Colonic mucosa (tissue), 4 donors: Measurements from ENCODE around the gene PDXP. TPM values are rescaled to one million over a fixed set of nuclear protein-coding genes. Genes with fewer than 3 reads are reported as not detected.
A peak's percentile ranks its signal among the peaks of the same experiment; 100 is the strongest.
"Not testable (repeated sequence)": the region's sequence is repeated elsewhere in the genome, so short reads cannot be mapped to it uniquely, and the experiment has no call there.

Experiments used
- DNase-seq: peaks from one replicate; pipeline ENCODE4 v3.0.0-alpha.2; 2020
- H3K27ac ChIP-seq: fragments of 200-600 bp; one replicate; pipeline ENCODE4 v1.8.0; 2021
- H3K27me3 ChIP-seq: fragments of 200-600 bp; one replicate; pipeline ENCODE4 v1.8.0; 2021
- H3K36me3 ChIP-seq: fragments of 200-600 bp; one replicate; pipeline ENCODE4 v1.8.0; 2021
- H3K4me1 ChIP-seq: fragments of 200-600 bp; one replicate; pipeline ENCODE4 v1.8.0; 2021; ENCODE audit warnings: mild to moderate bottlenecking
- H3K4me3 ChIP-seq: fragments of 200-600 bp; one replicate; pipeline ENCODE4 v1.8.0; 2021
- H3K9ac ChIP-seq, 2 donors: one replicate each; pipeline ENCODE4 v1.7.0; 2013; ENCODE audit warnings: control low read depth in 2 of 2, low read depth in 2 of 2, low read length in 2 of 2
- H3K9me3 ChIP-seq: fragments of 200-600 bp; one replicate; pipeline ENCODE4 v1.8.0; 2021
- CTCF ChIP-seq: fragments of 200-600 bp; IDR thresholded peaks from one replicate; pipeline ENCODE4 v1.8.0; 2022; ENCODE audit warnings: antibody characterized with exemption, mild to moderate bottlenecking
- intact Hi-C: fragments of 100-400 bp; cut with DNase I; formaldehyde crosslinking; loops from one replicate; pipeline ENCODE4 v1.14.1; 2022
- total RNA-seq, 2 donors: library from RNA; stranded (reverse); fragmentation: NEBNext Ultra II Directional in 1 of 2; extraction: Animal tissue kit (Norgen Biotek cat#: 25700) in 1 of 2; gene quantifications; one replicate each; pipeline ENCODE4 v1.2.1, GENCODE V29; 2021
- donor health status: healthy.
- donor health status: DM: no; HTN: no; CAD: no.
- donor health status: DM: no; HTN: no; CAD: no.

The PDXP gene
- total RNA-seq, 2 donors from 2014 or later, result 24.5 to 34.0 TPM

GRCh38 chr22:37690901-37691504, 32.5 kb downstream of the PDXP start:
- intact Hi-C loops, result loop anchor here (5.0 kb wide), 1 partner anchor 41 kb away; no protein-coding TSS in a partner anchor
- peaks cover 16% of the 10 kb centered on the region for H3K4me1 ChIP-seq
- no peak for TF ChIP-seq CTCF
- no peaks in the 10 kb centered on the region for H3K9me3 ChIP-seq
- no peak for DNase-seq
- H3K36me3 ChIP-seq, result peaks cover 25% of the 10 kb centered on the region
- H3K27me3 ChIP-seq, result no peaks in the 10 kb centered on the region
- no peak overlapping the region for H3K4me3 ChIP-seq
- H3K27ac ChIP-seq, result no peak overlapping the region
- no peak overlapping the region for H3K9ac ChIP-seq

- TF ChIP-seq CTCF, result no peak
- no peaks in the 10 kb centered on the region for H3K27me3 ChIP-seq
- H3K27ac ChIP-seq, result no peak overlapping the region
- H3K9me3 ChIP-seq, result no peaks in the 10 kb centered on the region
- H3K4me3 ChIP-seq, result no peak overlapping the region
- H3K4me1 ChIP-seq, result peaks cover 8% of the 10 kb centered on the region
- intact Hi-C loops, result loop anchor here (5.0 kb wide), 1 partner anchor 40 kb away; no protein-coding TSS in a partner anchor
- peaks cover 25% of the 10 kb centered on the region for H3K36me3 ChIP-seq
- no peak overlapping the region for H3K9ac ChIP-seq
- no peak for DNase-seq
These were observed 34.2 kb downstream of the PDXP start for GRCh38 chr22:37692627-37693285.

- H3K27ac ChIP-seq, DNase-seq, H3K9me3 ChIP-seq, H3K4me1 ChIP-seq, H3K9ac ChIP-seq, H3K27me3 ChIP-seq, H3K4me3 ChIP-seq: not testable (repeated sequence)
- H3K36me3 ChIP-seq, result peaks cover 25% of the 10 kb centered on the region
- intact Hi-C loops, result loop anchor here (5.0 kb wide), 1 partner anchor 38 kb away; no protein-coding TSS in a partner anchor
These were observed 35.6 kb downstream of the PDXP start for GRCh38 chr22:37694131-37694530.

GRCh38 chr22:37696260-37696656, 37.7 kb downstream of the PDXP start:
- intact Hi-C loops, H3K9me3 ChIP-seq, DNase-seq, H3K27me3 ChIP-seq, H3K4me1 ChIP-seq: not testable (repeated sequence)
- peak overlapping the region; percentile 32 for H3K27ac ChIP-seq
- H3K36me3 ChIP-seq, result peaks cover 22% of the 10 kb centered on the region
- peak overlapping the region; percentile 9 for H3K4me3 ChIP-seq
- H3K9ac ChIP-seq, result peak overlapping the region in 1 of 2 donors; percentile 44

- H3K27ac ChIP-seq, result peak within 1 kb of the TSS; percentile 32
These were observed 38.4 kb downstream of the PDXP start, which contains the start of gene TRIOBP for GRCh38 chr22:37696657-37697537. TRIOBP (plus strand) TSS chr22:37697048; CDS start chr22:37701366, 4,318 bp downstream.

More at GRCh38 chr22:37696657-37697537, 38.4 kb downstream of the PDXP start, which contains the start of gene TRIOBP:
- peak within 1 kb of the TSS in 1 of 2 donors; percentile 44 for H3K9ac ChIP-seq
- peaks cover 16% of the 10 kb centered on the region for H3K36me3 ChIP-seq
- no peaks in the 10 kb centered on the region for H3K9me3 ChIP-seq
- peak within 1 kb of the TSS; percentile 9 for H3K4me3 ChIP-seq
- no peaks in the 10 kb centered on the region for H3K27me3 ChIP-seq
- H3K4me1 ChIP-seq, result no peaks in the 10 kb centered on the region
- intact Hi-C loops, result no loop called here
- TF ChIP-seq CTCF, result peak; percentile 38
- peak; percentile 97 for DNase-seq
